Measurements from ENCODE around the gene SLCO2A1.

DNA sequence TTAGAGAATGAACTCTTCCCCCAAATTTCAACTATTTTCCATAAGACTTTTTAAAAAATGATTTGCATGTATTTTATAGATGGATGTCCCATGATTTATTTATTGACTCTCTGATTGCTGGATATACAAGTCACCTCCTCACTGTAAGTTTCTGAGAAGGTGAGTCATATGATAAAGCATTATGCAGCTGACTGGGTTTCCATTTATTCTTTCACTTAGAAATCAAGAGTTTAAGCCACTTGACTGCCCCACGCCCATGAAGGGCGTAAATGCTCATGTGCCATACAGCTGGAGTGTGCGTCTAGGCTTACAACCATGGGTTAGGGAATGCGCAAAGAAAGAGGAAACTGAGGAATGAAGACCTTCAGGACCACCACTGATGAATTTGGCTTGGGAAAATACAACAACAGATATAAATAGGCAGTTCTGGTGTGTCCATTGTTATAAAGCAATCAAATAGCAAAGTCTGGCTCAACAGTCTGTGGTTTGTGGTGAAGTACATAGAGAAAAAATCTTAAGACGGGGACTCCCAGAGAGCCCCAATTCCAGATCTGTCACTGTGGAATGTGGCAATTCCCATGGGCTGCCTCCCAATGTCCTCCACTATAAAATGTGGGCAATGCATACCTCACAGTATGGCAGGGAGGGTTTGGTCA, 20.3 kb downstream of the SLCO2A1 start:
- TF ChIP-seq, protein P1, sequence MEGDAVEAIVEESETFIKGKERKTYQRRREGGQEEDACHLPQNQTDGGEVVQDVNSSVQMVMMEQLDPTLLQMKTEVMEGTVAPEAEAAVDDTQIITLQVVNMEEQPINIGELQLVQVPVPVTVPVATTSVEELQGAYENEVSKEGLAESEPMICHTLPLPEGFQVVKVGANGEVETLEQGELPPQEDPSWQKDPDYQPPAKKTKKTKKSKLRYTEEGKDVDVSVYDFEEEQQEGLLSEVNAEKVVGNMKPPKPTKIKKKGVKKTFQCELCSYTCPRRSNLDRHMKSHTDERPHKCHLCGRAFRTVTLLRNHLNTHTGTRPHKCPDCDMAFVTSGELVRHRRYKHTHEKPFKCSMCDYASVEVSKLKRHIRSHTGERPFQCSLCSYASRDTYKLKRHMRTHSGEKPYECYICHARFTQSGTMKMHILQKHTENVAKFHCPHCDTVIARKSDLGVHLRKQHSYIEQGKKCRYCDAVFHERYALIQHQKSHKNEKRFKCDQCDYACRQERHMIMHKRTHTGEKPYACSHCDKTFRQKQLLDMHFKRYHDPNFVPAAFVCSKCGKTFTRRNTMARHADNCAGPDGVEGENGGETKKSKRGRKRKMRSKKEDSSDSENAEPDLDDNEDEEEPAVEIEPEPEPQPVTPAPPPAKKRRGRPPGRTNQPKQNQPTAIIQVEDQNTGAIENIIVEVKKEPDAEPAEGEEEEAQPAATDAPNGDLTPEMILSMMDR (IDR thresholded peaks at IDR 0.05), result no peak
- TF ChIP-seq POLR2A (IDR thresholded peaks at IDR 0.05) (no peak), POLR2AphosphoS5 (IDR thresholded peaks at IDR 0.05) (no peak), EP300 (IDR thresholded peaks at IDR 0.05) (no peak)
